HEK293T (cell line): ENCODE data around the gene MRPS5.
"Not testable (repeated sequence)": the region's sequence is repeated elsewhere in the genome, so short reads cannot be mapped to it uniquely, and the experiment has no call there.

Source experiments
- CTCF ChIA-PET: fragments of 350-600 bp; formaldehyde crosslinking; extraction: SDS; loops from one replicate; lab custom pipeline; 2021; ENCODE audit warnings: antibody characterized with exemption, inconsistent platforms; lab: Yijun Ruan, JAX
- POLR2A ChIA-PET: fragments of 350-600 bp; formaldehyde crosslinking; extraction: SDS; loops from one replicate; lab custom pipeline; 2020; ENCODE audit warnings: antibody characterized with exemption, inconsistent platforms; lab: Yijun Ruan, JAX
- DNase-seq: peaks from one replicate; pipeline ENCODE4 v3.0.0; 2012; ENCODE audit warnings: mixed read lengths; ENCODE audit errors: extremely low spot score
- ARNT ChIP-seq: fragments of 450-650 bp; IDR thresholded peaks from 2 replicates; pipeline ENCODE4 v1.6.1; 2017; ENCODE audit warnings: mild to moderate bottlenecking
- BHLHE40 ChIP-seq: fragments of 450-650 bp; IDR thresholded peaks from 2 replicates; pipeline ENCODE4 v1.6.1; 2016; ENCODE audit warnings: mild to moderate bottlenecking, moderate library complexity, borderline replicate concordance
- CTBP1 ChIP-seq: fragments of 450-650 bp; IDR thresholded peaks from 2 replicates; pipeline ENCODE4 v1.6.1; 2016; ENCODE audit warnings: borderline replicate concordance
- ELF4 ChIP-seq: fragments of 450-650 bp; IDR thresholded peaks from 2 replicates; pipeline ENCODE4 v1.6.1; 2017; ENCODE audit warnings: antibody characterized with exemption
- FOXA1 ChIP-seq: fragments of 450-650 bp; IDR thresholded peaks from 2 replicates; pipeline ENCODE4 v1.6.1; 2016; ENCODE audit warnings: mild to moderate bottlenecking
- FOXK2 ChIP-seq: fragments of 450-650 bp; IDR thresholded peaks from 2 replicates; pipeline ENCODE4 v1.6.1; 2016; ENCODE audit warnings: mild to moderate bottlenecking
- FOXM1 ChIP-seq: fragments of 450-650 bp; IDR thresholded peaks from 2 replicates; pipeline ENCODE4 v1.6.1; 2017; ENCODE audit warnings: mild to moderate bottlenecking, borderline replicate concordance
- HDGF ChIP-seq: fragments of 450-650 bp; IDR thresholded peaks from 2 replicates; pipeline ENCODE4 v1.6.1; 2017; ENCODE audit warnings: antibody characterized with exemption, borderline replicate concordance
- L3MBTL2 ChIP-seq: fragments of 450-650 bp; conservative IDR thresholded peaks from 2 replicates; pipeline ENCODE4 v1.6.1; 2016; ENCODE audit warnings: mild to moderate bottlenecking
- LEF1 ChIP-seq: fragments of 450-650 bp; IDR thresholded peaks from 2 replicates; pipeline ENCODE4 v1.6.1; 2017; ENCODE audit warnings: mild to moderate bottlenecking, borderline replicate concordance
- NFRKB ChIP-seq: fragments of 450-650 bp; IDR thresholded peaks from 2 replicates; pipeline ENCODE4 v1.6.1; 2016; ENCODE audit warnings: mild to moderate bottlenecking, moderate library complexity
- PKNOX1 ChIP-seq: fragments of 450-650 bp; IDR thresholded peaks from 2 replicates; pipeline ENCODE4 v1.6.1; 2016
- SP1 ChIP-seq: fragments of 450-650 bp; IDR thresholded peaks from 2 replicates; pipeline ENCODE4 v1.6.1; 2017
- SUZ12 ChIP-seq: fragments of 450-650 bp; IDR thresholded peaks from 2 replicates; pipeline ENCODE4 v1.6.1; 2016; ENCODE audit warnings: mild to moderate bottlenecking
- TARDBP ChIP-seq: fragments of 450-650 bp; IDR thresholded peaks from 2 replicates; pipeline ENCODE4 v1.6.1; 2016
- ZNF384 ChIP-seq: fragments of 450-650 bp; IDR thresholded peaks from 2 replicates; pipeline ENCODE4 v1.6.1; 2016

Gene MRPS5

GRCh38 chr2:95104606-95105005 is 17.0 kb downstream of the MRPS5 start:
- ChIA-PET CTCF (interaction anchor here (0.6 kb wide), 1 partner anchor 128 kb away, joined by 3 read pairs; no protein-coding TSS in a partner anchor), POLR2A (no interaction called here)
- TF ChIP-seq SUZ12 (no peak), LEF1 (no peak), FOXK2 (no peak), CTBP1 (no peak)
- DNase-seq = no peak

- CTCF ChIA-PET = no interaction called here
These were observed 21.7 kb downstream of the MRPS5 start for GRCh38 chr2:95099910-95100309.

GRCh38 chr2:95098273-95098672 is 23.3 kb downstream of the MRPS5 start:
- POLR2A ChIA-PET, CTCF ChIA-PET, DNase-seq: not testable (repeated sequence)

More at GRCh38 chr2:95099910-95100309, 21.7 kb downstream of the MRPS5 start:
- POLR2A ChIA-PET = no interaction called here
- TF ChIP-seq BHLHE40 (no peak), HDGF (no peak), FOXK2 (no peak), SP1 (no peak), LEF1 (no peak), TARDBP (no peak), ZNF384 (no peak), FOXA1 (no peak), ELF4 (no peak), SUZ12 (no peak), CTBP1 (no peak), L3MBTL2 (no peak), FOXM1 (no peak), ARNT (no peak), PKNOX1 (no peak), NFRKB (no peak)
- no peak for DNase-seq

GRCh38 chr2:95091885-95092555 is 29.6 kb downstream of the MRPS5 start:
- POLR2A ChIA-PET = no interaction called here
- no peak for DNase-seq
- CTCF ChIA-PET = no interaction called here
- TF ChIP-seq CTBP1 (no peak), FOXA1 (no peak), SUZ12 (no peak), LEF1 (no peak), SP1 (no peak), FOXK2 (no peak), ARNT (no peak), BHLHE40 (no peak), FOXM1 (no peak), ZNF384 (no peak)

- ChIA-PET CTCF (no interaction called here), POLR2A (no interaction called here)
- TF ChIP-seq SUZ12 (no peak), TARDBP (no peak)
- no peak for DNase-seq
These were observed 34.2 kb downstream of the MRPS5 start for GRCh38 chr2:95087379-95087778.

- CTCF ChIA-PET = no interaction called here
- POLR2A ChIA-PET = no interaction called here
- TF ChIP-seq FOXM1 = no peak
- no peak for TF ChIP-seq FOXK2
- no peak for TF ChIP-seq SP1
- no peak for TF ChIP-seq HDGF
- TF ChIP-seq BHLHE40 = no peak
- no peak for TF ChIP-seq PKNOX1
- TF ChIP-seq ZNF384 = no peak
- TF ChIP-seq ARNT = no peak
- TF ChIP-seq LEF1 = no peak
- TF ChIP-seq NFRKB = no peak
- no peak for TF ChIP-seq SUZ12
- no peak for TF ChIP-seq TARDBP
- no peak for TF ChIP-seq FOXA1
- TF ChIP-seq L3MBTL2 = no peak
- no peak for TF ChIP-seq ELF4
- TF ChIP-seq CTBP1 = no peak
- DNase-seq = no peak
These were observed 35.6 kb downstream of the MRPS5 start for GRCh38 chr2:95086017-95086416.

- ChIA-PET CTCF (no interaction called here), POLR2A (no interaction called here)
- TF ChIP-seq BHLHE40 (no peak), LEF1 (no peak), FOXA1 (no peak), L3MBTL2 (no peak), CTBP1 (no peak), SP1 (no peak), PKNOX1 (no peak), SUZ12 (no peak), HDGF (no peak), FOXK2 (no peak), ZNF384 (no peak)
- no peak for DNase-seq
These were observed 39.1 kb downstream of the MRPS5 start for GRCh38 chr2:95082477-95082876.
